Mononuclear cell (primary cell): ENCODE measurements around the gene RARRES2. TPM values are rescaled to one million over a fixed set of nuclear protein-coding genes. Genes with fewer than 3 reads are reported as not detected.
"Not testable (repeated sequence)": the region's sequence is repeated elsewhere in the genome, so short reads cannot be mapped to it uniquely, and the experiment has no call there.

ENCODE experiments used
- H3K27me3 ChIP-seq: 2 replicates; pipeline ENCODE4 v1.6.0; 2011; ENCODE audit warnings: low read length, control low read depth; ENCODE audit not compliant: insufficient read depth
- H3K4me1 ChIP-seq: 2 replicates; pipeline ENCODE4 v1.5.1; 2011; ENCODE audit warnings: mild to moderate bottlenecking, low read length, control low read depth; ENCODE audit not compliant: insufficient read depth
- H3K4me3 ChIP-seq: 2 replicates; pipeline ENCODE4 v1.5.1; 2011; ENCODE audit warnings: mild to moderate bottlenecking, low read length, moderate library complexity
- H3K9me3 ChIP-seq: 2 replicates; pipeline ENCODE4 v1.5.1; 2011; ENCODE audit warnings: low read depth, mild to moderate bottlenecking, control low read depth, low read length
- total RNA-seq: library from RNA; depleted of rRNA; stranded (reverse); fragments of >200 nt; gene quantifications from one replicate; pipeline ENCODE4 v1.2.3, GENCODE V29; 2012

The RARRES2 gene
- total RNA-seq, 1 donor, result not detected

DNA sequence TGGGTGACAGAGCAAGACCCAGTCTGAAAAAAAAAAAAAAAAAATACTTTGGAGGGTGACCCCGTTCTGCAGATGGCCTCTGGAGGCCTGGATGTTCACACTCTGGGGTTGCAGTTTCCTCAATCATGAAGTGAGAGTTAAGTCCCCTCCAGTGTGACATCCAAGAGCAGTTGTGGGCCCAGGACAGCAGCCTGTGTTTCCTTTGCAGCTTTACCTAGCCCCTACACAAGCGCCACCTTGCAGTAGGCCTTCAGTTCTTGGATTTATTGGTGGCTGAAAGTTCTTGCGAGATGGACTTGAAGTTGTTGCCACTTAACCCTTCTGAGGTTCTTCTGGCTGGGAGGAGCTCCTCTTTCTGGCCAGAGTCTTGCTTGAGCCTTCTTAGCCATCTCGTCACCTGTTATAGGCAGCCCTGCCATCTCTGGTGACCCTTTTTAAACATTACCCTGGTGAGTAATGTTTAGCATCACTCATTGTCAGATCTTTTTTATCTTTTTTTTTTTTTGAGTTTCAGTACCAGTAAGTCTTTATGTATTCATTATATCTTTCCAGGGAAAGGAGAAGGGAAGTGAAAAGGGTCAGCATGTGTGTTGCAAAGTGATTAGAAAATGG lies 14.7 kb downstream of the RARRES2 start:
- Histone ChIP-seq H3K27me3 (no peaks in the 10 kb centered on the region), H3K4me1 (peaks cover 38% of the 10 kb centered on the region), H3K9me3 (no peaks in the 10 kb centered on the region), H3K4me3 (no peak overlapping the region)

GRCh38 chr7:150325901-150326300 lies 15.5 kb downstream of the RARRES2 start:
- no peaks in the 10 kb centered on the region for H3K27me3 ChIP-seq
- H3K4me3 ChIP-seq, result no peak overlapping the region
- peaks cover 38% of the 10 kb centered on the region for H3K4me1 ChIP-seq
- H3K9me3 ChIP-seq, result no peaks in the 10 kb centered on the region

DNA sequence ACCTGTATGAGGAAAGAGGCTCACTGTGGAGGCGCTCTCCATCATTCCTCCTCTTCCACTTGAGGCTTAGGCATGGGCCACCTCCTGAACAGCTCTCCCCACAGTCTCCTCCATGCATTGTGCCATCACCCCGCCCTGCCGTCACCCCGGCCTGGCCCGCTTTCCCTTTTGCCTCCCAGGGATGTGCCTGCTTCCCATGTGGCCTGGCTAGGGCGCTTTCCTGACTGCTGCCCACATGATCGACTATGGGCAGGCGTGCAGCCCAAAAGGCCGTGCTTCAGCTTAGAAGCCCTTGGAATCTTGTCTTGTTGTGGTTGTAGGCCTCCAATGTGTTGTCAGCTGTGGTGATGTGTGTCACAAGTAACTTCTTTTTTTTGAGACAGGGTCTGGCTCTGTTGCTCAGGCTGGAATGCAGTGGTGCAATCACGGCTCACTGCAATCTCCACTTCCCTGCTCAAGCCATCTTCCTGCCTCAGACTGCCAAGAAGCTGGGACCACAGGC lies 16.3 kb downstream of the RARRES2 start:
- Histone ChIP-seq H3K4me3 (no peak overlapping the region), H3K9me3 (no peaks in the 10 kb centered on the region), H3K27me3 (no peaks in the 10 kb centered on the region), H3K4me1 (peaks cover 38% of the 10 kb centered on the region)

DNA sequence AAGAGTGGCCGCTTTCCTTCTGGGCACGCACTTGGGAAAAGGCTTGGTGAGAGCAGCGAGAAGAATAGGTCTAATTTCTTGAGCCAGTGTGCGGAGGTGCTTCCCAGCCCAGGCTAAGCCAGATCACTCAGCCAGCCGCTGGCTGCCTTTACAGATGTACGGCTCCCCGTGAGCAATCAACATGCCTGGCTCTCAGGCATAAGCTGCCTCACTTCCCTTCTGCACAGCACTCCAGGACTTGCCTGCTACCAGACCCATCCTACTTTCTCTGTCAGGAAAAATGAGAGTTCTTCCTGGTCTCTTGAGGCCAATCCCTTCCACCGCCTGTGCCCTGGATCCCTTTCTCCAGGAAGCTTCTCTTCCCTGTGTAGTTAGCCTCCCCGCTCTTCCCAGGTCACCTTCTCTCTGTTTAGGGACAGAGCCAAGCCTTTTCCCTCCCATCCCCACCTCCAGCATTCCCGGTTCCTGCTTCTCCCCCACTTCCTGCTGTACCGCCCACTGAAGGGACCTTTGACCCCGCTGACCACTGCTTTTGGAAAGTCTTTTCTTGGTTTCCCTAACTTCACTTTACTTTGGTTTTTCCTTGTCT lies 17.0 kb downstream of the RARRES2 start:
- peaks cover 38% of the 10 kb centered on the region for H3K4me1 ChIP-seq
- H3K4me3 ChIP-seq, result no peak overlapping the region
- H3K27me3 ChIP-seq, result no peaks in the 10 kb centered on the region
- no peaks in the 10 kb centered on the region for H3K9me3 ChIP-seq

DNA sequence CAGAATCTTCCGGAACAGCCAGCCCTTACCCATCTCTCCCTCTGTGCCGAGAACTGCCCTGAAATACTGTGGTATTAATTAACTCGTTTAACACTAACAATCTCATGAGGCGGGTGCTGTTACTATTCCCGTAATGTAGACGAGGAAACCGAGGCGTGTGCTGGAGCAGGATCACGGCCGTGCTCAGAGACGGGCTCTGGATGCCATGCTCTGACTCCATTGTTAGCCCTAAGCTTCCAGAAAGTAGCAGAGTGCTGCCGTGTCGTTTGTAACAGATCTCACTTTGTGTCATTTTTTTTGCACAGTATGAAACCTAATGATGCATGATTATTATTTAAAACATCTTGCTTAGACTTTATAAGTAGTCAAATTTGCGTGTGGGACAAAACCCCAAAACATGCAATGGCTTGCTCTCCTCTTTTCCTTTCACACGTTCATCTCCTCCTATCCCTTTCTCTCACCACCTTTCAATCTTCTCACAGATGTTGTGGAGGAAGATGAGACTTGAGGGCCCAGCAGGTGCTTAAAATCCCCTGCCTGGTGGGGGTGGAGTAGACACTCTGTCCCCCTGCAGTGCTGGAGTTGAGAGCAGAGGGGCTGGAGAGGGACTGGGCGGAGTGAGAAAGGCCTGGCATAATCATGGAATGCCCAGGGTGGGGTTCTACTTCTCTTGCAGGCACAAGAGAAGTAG lies 17.6 kb downstream of the RARRES2 start:
- Histone ChIP-seq H3K4me1 (peaks cover 38% of the 10 kb centered on the region), H3K4me3 (peak overlapping the region; percentile 79)

GRCh38 chr7:150322833-150323681 lies 18.4 kb downstream of the RARRES2 start, which contains the start of the genes ACTR3C and LRRC61:
Gene ACTR3C (minus strand): TSS chr7:150323545. CDS start chr7:150295296, 28,249 bp downstream.
Gene LRRC61 (plus strand): TSS chr7:150323355. CDS start chr7:150336862, 13,507 bp downstream.
- Histone ChIP-seq H3K4me1 (peaks cover 38% of the 10 kb centered on the region), H3K9me3 (no peaks in the 10 kb centered on the region), H3K4me3 (peak within 1 kb of the TSS; percentile 79), H3K27me3 (no peaks in the 10 kb centered on the region)

More for the DNA sequence above, 17.6 kb downstream of the RARRES2 start:
- no peaks in the 10 kb centered on the region for H3K9me3 ChIP-seq
- no peaks in the 10 kb centered on the region for H3K27me3 ChIP-seq

- H3K27me3 ChIP-seq, result no peaks in the 10 kb centered on the region
- H3K9me3 ChIP-seq, result no peaks in the 10 kb centered on the region
- H3K4me3 ChIP-seq, result peak overlapping the region; percentile 79
- peaks cover 38% of the 10 kb centered on the region for H3K4me1 ChIP-seq
These were observed 19.2 kb downstream of the RARRES2 start for GRCh38 chr7:150322114-150322832.

DNA sequence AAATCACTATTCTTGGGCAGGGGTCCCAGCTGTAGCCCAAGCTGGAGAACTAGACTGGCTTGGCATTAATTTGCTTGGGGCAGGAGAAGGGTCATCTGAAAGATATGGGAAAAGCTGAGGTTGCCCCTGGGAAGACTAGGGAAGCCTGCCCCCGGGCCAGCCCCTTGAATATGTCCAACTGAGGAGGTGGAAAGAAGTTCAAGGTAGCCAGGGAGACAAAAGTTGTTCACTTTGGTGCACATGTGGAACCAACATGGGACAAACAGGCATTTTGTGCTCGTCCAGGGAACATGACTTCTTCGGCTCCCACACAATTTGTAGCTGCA lies 19.7 kb downstream of the RARRES2 start:
- Histone ChIP-seq H3K4me3 (no peak overlapping the region), H3K4me1 (peaks cover 38% of the 10 kb centered on the region), H3K9me3 (no peaks in the 10 kb centered on the region), H3K27me3 (no peaks in the 10 kb centered on the region)

GRCh38 chr7:150317748-150318444 lies 23.5 kb downstream of the RARRES2 start:
- H3K27me3 ChIP-seq, result no peaks in the 10 kb centered on the region
- H3K4me1 ChIP-seq, result peaks cover 12% of the 10 kb centered on the region
- H3K4me3 ChIP-seq, result no peak overlapping the region
- H3K9me3 ChIP-seq, result no peaks in the 10 kb centered on the region

DNA sequence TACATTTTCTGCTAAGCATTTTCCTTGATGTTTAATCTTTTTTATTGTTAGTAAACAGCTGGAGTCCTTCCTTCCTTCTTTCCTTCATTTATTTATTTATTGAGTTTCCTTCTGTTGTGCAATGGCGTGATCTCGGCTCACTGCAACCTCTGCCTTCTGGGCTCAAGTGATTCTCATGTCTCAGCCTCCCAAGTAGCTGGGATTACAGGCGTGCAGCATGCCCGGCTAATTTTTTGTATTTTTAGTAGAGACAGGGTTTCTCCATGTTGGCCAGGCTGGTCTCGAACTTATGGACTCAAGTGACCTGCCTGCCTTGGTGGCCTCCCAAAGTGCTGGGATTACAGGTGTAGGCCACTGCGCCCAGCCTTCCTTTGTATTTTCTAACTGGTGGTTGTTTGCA lies 24.4 kb downstream of the RARRES2 start:
- H3K4me1 ChIP-seq, result not testable (repeated sequence)

DNA sequence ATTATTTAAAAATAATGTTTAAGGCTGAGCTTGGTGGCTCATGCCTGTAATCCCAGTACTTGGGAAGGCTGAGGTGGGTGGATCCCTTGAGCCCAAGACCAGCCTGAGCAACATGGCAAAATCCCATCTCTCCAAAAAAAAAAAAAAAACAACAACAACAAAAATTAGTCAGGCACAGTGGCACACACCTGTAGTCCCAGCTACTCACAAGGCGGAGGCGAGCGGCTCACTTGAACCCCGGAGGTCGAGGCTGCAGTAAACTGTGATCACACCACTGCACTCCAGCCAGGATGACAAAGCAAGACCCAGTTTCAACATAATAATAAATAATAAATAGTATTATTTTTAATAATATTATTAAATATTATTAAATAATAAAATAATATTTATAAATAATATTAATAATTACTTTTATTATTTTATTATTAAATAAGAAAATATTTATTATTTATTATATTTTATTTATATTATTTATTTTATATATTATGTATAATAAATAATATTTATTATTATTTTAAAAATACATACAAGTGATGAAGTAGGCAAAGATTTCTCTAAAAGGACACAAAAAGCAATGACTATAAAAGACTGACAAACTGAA lies 26.7 kb downstream of the RARRES2 start:
- Histone ChIP-seq H3K9me3 (no peaks in the 10 kb centered on the region), H3K27me3 (no peaks in the 10 kb centered on the region), H3K4me1 (no peaks in the 10 kb centered on the region), H3K4me3 (no peak overlapping the region)

More for the DNA sequence above, 24.4 kb downstream of the RARRES2 start:
- not testable (repeated sequence) for H3K4me3 ChIP-seq, H3K9me3 ChIP-seq, H3K27me3 ChIP-seq

- H3K4me3 ChIP-seq, result no peak overlapping the region
- no peaks in the 10 kb centered on the region for H3K27me3 ChIP-seq
- no peaks in the 10 kb centered on the region for H3K4me1 ChIP-seq
- H3K9me3 ChIP-seq, result no peaks in the 10 kb centered on the region
These were observed 27.6 kb downstream of the RARRES2 start for GRCh38 chr7:150313870-150314269.

DNA sequence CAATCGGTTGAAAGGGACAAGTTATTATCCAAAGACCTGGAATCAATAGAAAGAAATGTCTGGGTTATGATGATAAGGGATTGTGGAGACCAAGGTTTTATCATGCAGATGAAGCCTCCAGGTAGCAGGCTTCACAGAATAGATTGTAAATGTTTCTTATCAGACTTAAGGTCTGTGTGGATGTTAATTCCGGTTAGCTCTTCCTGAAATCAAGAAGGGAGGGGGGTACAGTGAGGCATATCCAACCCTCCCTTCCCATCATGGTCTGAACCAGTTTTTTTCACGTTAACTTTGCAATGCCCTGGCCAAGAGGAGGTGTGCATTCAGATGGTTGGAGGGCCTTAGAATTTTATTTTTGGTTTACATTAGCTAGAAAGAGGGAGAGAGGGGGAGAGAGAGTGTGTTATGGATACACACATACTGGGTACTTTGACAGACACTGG lies 28.0 kb downstream of the RARRES2 start:
- no peak overlapping the region for H3K4me3 ChIP-seq
- no peaks in the 10 kb centered on the region for H3K9me3 ChIP-seq
- no peaks in the 10 kb centered on the region for H3K27me3 ChIP-seq
- no peaks in the 10 kb centered on the region for H3K4me1 ChIP-seq
